ENCODE data around the gene CENPX.

Gene CENPX

DNA sequence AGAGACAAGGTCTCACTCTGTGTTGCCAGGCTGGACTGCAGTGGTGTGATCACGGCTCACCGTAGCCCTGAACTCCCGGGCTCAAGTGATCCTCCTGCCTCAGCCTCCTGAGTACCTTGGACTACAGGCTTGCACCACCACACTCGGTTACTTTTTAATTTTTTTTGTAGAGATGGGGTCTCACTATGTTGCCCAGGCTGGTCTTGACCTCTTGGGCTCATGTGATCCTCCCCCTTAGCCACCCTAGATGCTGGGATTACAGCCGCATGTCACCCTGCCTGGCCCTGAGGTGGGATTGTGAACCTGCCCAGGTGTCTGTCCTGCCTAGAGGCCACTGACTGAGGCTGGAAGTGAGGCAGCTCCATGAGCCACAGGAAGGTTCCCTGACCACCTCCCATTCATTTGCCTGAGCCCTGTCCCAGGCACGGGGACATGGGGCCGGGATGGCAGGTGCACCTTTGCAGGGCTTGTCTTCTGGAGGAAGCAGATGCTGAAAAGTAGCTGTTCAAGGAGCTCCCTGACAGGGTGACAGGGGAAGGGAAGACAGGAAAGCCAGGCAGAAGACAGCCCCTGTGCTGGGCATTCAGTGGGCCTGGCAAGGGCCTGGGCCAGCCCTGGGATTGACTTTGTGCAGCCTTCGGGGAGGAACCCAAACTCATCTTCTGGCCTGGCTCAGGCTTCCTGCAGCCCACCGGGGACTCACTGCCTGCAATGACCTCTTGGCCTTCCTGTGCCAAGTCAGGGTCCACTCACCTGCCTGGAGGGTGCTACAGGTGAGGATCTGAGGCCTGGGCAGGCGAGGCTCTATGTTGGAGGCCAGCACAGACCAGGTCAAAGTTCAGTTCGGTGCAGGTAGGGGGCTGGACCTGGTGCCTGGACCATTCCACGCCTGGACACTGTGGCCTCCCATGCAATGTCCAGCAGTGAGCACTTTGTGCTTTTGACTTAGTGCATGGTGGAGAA lies 53.5 kb downstream of the CENPX start:
- no peaks in the 10 kb centered on the region; the same call in 1 of the 2 replicates for H3K9me3 ChIP-seq (ENCODE audit: control insufficient read depth, insufficient read depth, low read length)
- H3K4me1 ChIP-seq (ENCODE audit: control insufficient read depth, low read length), result peaks cover 27% of the 10 kb centered on the region
- no peak overlapping the region for H3K4me2 ChIP-seq (ENCODE audit: low read length)
- no peaks in the 10 kb centered on the region for H3K9me2 ChIP-seq (replicated peaks; ENCODE audit: control insufficient read depth, low read length)
- no peaks in the 10 kb centered on the region for H3K79me2 ChIP-seq (ENCODE audit: control insufficient read depth, low read length)
- no peak overlapping the region for H3K4me3 ChIP-seq (ENCODE audit: low read length)
- H4K20me1 ChIP-seq (ENCODE audit: control insufficient read depth, insufficient read depth, low read depth, low read length), result no peaks in the 10 kb centered on the region
- H3K27ac ChIP-seq (ENCODE audit: low read depth, low read length), result no peak overlapping the region
- no peaks in the 10 kb centered on the region for H3F3A ChIP-seq (ENCODE audit: control insufficient read depth, insufficient read depth)
- H3K27me3 ChIP-seq (ENCODE audit: control insufficient read depth, low read length), result peaks cover 30% of the 10 kb centered on the region
- no peak for TF ChIP-seq EZH2phosphoT487 (IDR thresholded peaks at IDR 0.05; ENCODE audit: borderline replicate concordance, low read length)
- TF ChIP-seq, protein P1, sequence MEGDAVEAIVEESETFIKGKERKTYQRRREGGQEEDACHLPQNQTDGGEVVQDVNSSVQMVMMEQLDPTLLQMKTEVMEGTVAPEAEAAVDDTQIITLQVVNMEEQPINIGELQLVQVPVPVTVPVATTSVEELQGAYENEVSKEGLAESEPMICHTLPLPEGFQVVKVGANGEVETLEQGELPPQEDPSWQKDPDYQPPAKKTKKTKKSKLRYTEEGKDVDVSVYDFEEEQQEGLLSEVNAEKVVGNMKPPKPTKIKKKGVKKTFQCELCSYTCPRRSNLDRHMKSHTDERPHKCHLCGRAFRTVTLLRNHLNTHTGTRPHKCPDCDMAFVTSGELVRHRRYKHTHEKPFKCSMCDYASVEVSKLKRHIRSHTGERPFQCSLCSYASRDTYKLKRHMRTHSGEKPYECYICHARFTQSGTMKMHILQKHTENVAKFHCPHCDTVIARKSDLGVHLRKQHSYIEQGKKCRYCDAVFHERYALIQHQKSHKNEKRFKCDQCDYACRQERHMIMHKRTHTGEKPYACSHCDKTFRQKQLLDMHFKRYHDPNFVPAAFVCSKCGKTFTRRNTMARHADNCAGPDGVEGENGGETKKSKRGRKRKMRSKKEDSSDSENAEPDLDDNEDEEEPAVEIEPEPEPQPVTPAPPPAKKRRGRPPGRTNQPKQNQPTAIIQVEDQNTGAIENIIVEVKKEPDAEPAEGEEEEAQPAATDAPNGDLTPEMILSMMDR (IDR thresholded peaks at IDR 0.05; ENCODE audit: low read depth, low read length, poor library complexity, severe bottlenecking), result no peak
- H3K36me3 ChIP-seq (ENCODE audit: control insufficient read depth, low read length), result no peaks in the 10 kb centered on the region

Data from DOHH2 (cell line).